VCaP (cell line): ENCODE data around the gene CENPA.

Source experiments
- H3K27ac ChIP-seq: fragments of 450-650 bp; 2 replicates; pipeline ENCODE4 v1.5.1; 2017
- TF ChIP-seq, protein P1 (sequence below): fragments of 450-650 bp; conservative IDR thresholded peaks from 2 replicates; pipeline ENCODE4 v1.5.1; 2017; ENCODE audit warnings: mild to moderate bottlenecking, moderate library complexity

The CENPA gene

DNA sequence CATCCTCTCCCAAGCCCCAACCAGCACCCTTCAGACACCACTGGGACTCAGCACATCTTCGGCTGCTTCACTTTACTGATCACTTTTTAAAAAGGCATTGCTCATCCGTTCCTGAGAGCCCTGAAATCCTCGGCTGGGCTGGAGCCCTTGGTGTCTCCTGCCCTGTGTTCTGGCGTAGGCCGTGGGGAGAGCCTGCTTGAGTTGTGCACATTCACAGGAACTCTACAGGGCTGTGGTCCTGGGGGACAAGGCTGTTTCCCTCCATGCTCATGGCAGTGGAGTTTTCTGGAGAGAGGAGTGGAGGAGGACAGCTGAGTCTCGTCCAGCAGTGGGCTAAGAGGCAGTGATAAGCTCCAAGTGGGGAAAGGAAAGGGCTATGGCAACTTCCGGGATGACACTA, 15.9 kb downstream of the CENPA start:
- TF ChIP-seq, protein P1, sequence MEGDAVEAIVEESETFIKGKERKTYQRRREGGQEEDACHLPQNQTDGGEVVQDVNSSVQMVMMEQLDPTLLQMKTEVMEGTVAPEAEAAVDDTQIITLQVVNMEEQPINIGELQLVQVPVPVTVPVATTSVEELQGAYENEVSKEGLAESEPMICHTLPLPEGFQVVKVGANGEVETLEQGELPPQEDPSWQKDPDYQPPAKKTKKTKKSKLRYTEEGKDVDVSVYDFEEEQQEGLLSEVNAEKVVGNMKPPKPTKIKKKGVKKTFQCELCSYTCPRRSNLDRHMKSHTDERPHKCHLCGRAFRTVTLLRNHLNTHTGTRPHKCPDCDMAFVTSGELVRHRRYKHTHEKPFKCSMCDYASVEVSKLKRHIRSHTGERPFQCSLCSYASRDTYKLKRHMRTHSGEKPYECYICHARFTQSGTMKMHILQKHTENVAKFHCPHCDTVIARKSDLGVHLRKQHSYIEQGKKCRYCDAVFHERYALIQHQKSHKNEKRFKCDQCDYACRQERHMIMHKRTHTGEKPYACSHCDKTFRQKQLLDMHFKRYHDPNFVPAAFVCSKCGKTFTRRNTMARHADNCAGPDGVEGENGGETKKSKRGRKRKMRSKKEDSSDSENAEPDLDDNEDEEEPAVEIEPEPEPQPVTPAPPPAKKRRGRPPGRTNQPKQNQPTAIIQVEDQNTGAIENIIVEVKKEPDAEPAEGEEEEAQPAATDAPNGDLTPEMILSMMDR, result no peak
- no peak overlapping the region for H3K27ac ChIP-seq

DNA sequence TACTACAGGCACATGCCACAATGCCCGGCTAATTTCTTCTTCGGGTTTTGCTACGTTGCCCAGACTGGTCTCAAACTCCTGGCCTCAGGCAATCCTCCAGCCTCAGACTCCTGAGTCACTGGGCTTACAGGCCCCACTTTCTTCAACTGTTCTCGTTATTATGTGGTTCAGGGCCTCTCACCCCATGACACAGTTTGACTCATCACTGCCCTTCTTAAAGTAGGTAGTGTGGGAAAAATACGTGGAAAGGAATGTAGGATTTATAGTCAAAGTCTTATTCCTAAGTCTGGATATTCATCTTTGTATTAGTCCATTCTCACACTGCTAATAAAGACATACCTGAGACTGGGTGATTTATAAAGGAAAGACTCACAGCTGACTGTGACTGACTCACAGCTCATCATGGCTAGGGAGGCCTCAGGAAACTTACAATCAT, 19.4 kb downstream of the CENPA start:
- TF ChIP-seq, protein P1, result no peak
- no peak overlapping the region for H3K27ac ChIP-seq

DNA sequence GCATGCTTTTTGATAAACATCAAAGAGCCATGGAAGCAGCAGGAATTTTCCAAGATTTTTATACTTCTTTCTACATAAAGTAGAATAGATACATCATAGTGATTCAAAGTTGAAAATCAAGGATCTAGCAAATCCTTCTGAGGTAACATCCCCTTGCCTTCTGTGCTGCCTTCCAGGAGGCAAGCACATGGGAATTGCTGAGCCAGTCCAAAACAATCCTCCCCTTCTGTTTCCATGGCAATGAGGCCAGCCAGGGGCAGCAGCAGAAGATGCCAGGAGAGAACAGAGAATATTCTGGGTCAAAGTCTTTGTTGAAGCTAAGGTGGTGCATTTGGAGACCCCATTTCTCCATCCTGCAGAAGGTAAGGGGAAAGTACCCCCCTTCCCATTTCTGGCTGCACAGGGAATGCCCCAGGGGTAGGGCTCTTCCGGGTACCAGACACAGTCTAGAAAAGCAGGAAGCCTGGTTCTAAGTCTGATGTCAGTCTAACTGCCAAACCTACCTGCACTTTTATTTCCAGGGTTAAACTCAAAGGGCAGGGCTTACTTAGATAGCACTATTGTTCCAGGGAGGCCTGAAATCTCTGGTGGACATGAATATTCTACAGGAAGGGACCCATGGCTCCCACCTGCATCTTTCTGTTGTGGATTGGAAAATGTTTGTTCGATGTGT, 22.1 kb downstream of the CENPA start:
- H3K27ac ChIP-seq, result peak overlapping the region; percentile 40
- TF ChIP-seq, protein P1, result no peak

DNA sequence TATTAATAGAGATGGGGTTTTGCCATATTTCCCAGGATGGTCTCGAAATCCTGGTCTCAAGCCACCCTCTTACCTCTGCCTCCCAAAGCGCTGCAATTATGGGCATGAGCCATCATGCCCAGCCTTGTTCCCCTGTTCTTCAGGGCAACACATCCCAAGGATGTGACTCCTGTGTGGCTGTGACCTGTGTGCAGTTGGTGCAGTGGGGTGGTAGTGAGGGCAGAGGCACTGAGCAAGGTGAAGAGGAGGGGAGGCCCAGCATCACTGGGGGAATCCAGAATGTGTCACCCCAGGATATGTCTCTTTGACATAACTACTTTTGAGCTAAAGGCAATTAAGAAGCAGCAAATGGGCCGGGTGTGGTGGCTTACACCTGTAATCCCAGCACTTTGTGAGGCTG, 23.4 kb downstream of the CENPA start:
- peak overlapping the region; percentile 57; the same call in 1 of the 2 replicates for H3K27ac ChIP-seq
- TF ChIP-seq, protein P1, result no peak

DNA sequence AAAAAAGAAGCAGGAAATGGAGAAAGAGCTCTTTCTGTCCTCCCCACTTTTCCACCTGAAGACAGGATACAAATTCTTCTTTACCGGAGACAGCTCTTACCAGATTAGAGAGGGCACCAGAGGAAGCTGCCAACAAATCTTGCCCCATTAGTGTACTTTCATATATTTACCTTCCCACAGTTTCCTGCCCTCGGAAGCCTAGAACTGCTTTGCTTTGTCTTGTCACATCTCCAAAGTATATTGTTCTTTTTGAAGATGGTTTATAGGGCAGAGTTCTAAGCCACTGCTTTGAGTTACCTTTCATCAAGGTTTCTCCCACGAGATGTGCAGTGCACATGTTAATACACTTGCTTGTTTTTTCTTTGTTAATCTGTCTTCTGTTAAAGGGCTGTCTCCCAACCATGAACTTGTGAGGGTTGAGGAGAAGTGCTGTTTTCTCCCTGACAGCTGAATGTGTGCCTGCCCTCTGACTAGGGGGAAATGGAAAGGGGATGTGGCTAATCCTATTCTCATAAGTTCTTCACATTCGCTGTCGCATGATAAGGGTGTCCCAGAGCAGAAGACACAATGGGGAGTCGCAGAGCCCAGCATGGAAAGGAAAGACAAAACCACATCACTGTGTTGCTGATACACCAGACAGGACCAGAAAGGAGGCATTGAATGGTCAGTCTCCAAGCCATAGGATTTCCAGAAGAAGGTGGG, 24.2 kb downstream of the CENPA start:
- TF ChIP-seq, protein P1, result no peak
- H3K27ac ChIP-seq, result peak overlapping the region; percentile 57

DNA sequence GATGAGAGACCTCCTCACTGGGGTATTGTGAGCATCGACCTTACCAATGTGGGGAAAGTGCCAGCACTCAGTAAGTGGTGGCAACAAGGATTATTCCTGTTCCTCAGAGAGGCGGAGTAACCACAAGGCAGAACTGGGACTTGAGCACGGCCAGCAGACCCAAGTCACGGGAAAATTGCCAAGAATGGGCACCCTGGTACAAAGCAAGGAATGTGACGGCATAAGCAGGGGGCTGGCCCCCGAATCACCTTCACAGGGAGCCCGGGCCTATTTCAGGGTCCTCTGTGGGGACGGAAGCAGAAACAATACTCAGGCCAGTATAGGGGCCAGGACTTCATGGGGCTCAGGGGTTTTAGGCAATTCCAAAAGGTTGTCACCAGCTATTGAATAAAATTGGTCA, 25.4 kb downstream of the CENPA start:
- TF ChIP-seq, protein P1, result no peak

DNA sequence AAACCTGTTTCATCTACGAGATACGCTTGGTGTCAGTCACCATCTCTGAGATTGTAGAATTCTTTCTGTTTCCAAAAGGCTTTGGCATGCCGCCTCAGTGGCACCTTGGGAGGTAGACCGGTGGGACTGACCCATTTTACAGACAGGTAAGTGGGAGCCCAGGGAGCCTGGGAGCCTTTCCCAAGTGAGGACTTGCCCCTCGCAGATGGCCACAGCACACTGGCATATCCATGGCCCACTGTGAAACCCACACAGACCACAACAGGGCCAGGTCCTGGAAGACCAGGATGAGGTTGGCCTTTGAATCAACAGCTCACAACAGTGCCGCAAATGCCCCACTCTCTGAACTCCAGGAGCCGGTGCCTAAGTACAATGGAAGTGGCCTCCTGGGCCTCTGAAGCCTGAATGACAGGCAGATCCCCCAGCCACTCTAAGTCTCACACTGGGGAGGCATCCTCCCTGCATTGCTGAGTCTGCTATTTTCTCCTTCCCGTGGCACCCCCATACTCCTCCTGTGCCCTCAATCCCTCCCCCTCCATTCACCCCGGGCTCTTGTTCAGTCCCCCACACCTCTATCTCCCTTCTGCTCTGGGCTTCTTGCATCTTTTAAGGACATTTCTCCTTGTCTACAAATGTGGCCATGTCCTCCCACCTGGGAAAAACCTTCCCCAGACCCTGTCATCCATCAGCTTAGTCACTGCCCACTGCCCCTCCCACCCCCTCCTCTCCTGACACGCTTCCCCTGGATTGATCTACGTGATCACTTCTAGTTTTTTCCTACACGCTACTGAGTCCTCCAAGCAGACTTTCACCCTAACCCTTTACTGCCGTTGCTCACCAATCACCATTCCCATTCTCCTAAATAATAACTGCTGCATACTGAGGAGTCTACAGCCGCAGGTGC, 26.2 kb downstream of the CENPA start:
- TF ChIP-seq, protein P1, result no peak
- H3K27ac ChIP-seq, result no peak overlapping the region

More for the DNA sequence above, 25.4 kb downstream of the CENPA start:
- H3K27ac ChIP-seq, result no peak overlapping the region
